B cell (primary cell): ENCODE data around the gene LMAN1. TPM values are rescaled to one million over a fixed set of nuclear protein-coding genes. Genes with fewer than 3 reads are reported as not detected.

Source experiments
- ATAC-seq: fragments of 200-7000 bp; cut with Tn5 transposase; one replicate; pipeline ENCODE4 v1.10.0; 2021; ENCODE audit warnings: low read depth, mild to moderate bottlenecking, moderate number of reproducible peaks, moderate library complexity
- CTCF ChIA-PET: fragments of 350-600 bp; sonication (Branson Sonifier 250); formaldehyde crosslinking; loops from one replicate; lab custom pipeline; 2021; ENCODE audit warnings: antibody characterized with exemption, inconsistent platforms; lab: Charles Lee
- POLR2A ChIA-PET: fragments of 350-600 bp; sonication (Branson Sonifier 250); formaldehyde crosslinking; loops from one replicate; lab custom pipeline; 2021; ENCODE audit warnings: antibody characterized with exemption; lab: Charles Lee
- DNase-seq: peaks from one replicate; pipeline ENCODE4 v3.0.0; 2013
- H2AFZ ChIP-seq: 2 replicates; pipeline ENCODE4 v1.6.1; 2012; ENCODE audit warnings: mild to moderate bottlenecking, low read depth, low read length; ENCODE audit not compliant: insufficient read depth, poor library complexity, severe bottlenecking
- H3K27ac ChIP-seq, 2 donors: 1 replicate in 1 of 2; 2 replicates in 1 of 2; pipeline ENCODE4 v1.5.1; 2012 to 2013; ENCODE audit warnings: low read length in 2 of 2, mild to moderate bottlenecking in 2 of 2, moderate library complexity in 1 of 2
- H3K27me3 ChIP-seq, 4 experiments: fragments of 200-600 bp in 1 of 4; sonication (generic) in 1 of 4; replicated peaks in 1 of 4; 1 replicate in 2 of 4; 2 replicates in 2 of 4; pipeline versions ENCODE4 v1.6.1 to v1.7.0; 2013 to 2016; ENCODE audit warnings: low read length in 3 of 4, mild to moderate bottlenecking in 2 of 4, mixed read lengths in 1 of 4, moderate library complexity in 1 of 4; ENCODE audit not compliant: insufficient read depth in 4 of 4, control insufficient read depth in 3 of 4; ENCODE audit errors: control extremely low read depth in 1 of 4
- H3K36me3 ChIP-seq, 2 experiments: replicated peaks in 1 of 2; 1 replicate in 1 of 2; 2 replicates in 1 of 2; pipeline versions ENCODE4 v1.6.1 to v1.7.1; 2013; ENCODE audit warnings: low read length in 1 of 2; ENCODE audit not compliant: insufficient read depth in 2 of 2, control insufficient read depth in 1 of 2; ENCODE audit errors: control extremely low read depth in 1 of 2, extremely low read depth in 1 of 2
- H3K4me1 ChIP-seq, 2 donors: fragments of 200-600 bp in 1 of 2; sonication (generic) in 1 of 2; 1 replicate in 1 of 2; 2 replicates in 1 of 2; pipeline versions ENCODE4 v1.5.1 to v1.6.1; 2013 to 2017; ENCODE audit warnings: low read length in 2 of 2; ENCODE audit not compliant: control insufficient read depth in 2 of 2, insufficient read depth in 2 of 2
- H3K4me2 ChIP-seq: replicated peaks from 2 replicates; pipeline ENCODE3; 2012; ENCODE audit warnings: mild to moderate bottlenecking, low read depth, low read length; ENCODE audit not compliant: poor library complexity, severe bottlenecking
- H3K4me3 ChIP-seq, 5 experiments: fragments of 200-600 bp in 1 of 5; sonication (generic) in 1 of 5; 1 replicate in 3 of 5; 2 replicates in 2 of 5; pipeline versions ENCODE4 v1.5.1 to v1.7.0; 2011 to 2016; ENCODE audit warnings: low read length in 4 of 5, mild to moderate bottlenecking in 4 of 5, low read depth in 2 of 5, control low read depth in 1 of 5, moderate library complexity in 1 of 5; ENCODE audit not compliant: insufficient read depth in 1 of 5; ENCODE audit errors: control extremely low read depth in 1 of 5, extremely low read depth in 1 of 5
- H3K79me2 ChIP-seq: fragments of 200-600 bp; sonication (generic); one replicate; pipeline ENCODE4 v1.6.0; 2016; ENCODE audit warnings: low read length; ENCODE audit not compliant: control insufficient read depth, insufficient read depth
- H3K9ac ChIP-seq: fragments of 200-600 bp; sonication (generic); 2 replicates; pipeline ENCODE4 v1.6.1; 2017; ENCODE audit warnings: mild to moderate bottlenecking, low read length, moderate library complexity
- H3K9me3 ChIP-seq, 3 donors: one replicate each; pipeline versions ENCODE4 v1.6.1 to v1.7.1; 2013; ENCODE audit warnings: low read length in 2 of 3; ENCODE audit not compliant: control insufficient read depth in 2 of 3, insufficient read depth in 1 of 3; ENCODE audit errors: control extremely low read depth in 1 of 3
- H4K20me1 ChIP-seq: 2 replicates; pipeline ENCODE4 v1.6.0; 2012; ENCODE audit warnings: mild to moderate bottlenecking, low read length; ENCODE audit not compliant: insufficient read depth, control insufficient read depth, poor library complexity, severe bottlenecking
- H3K27ac Mint-ChIP-seq: one replicate; pipeline ENCODE4 v1.8.0; 2021; ENCODE audit warnings: mixed read lengths
- H3K27me3 Mint-ChIP-seq: one replicate; pipeline ENCODE4 v1.8.0; 2021; ENCODE audit warnings: mixed read lengths
- H3K4me1 Mint-ChIP-seq: one replicate; pipeline ENCODE4 v1.8.0; 2021; ENCODE audit warnings: mixed read lengths
- H3K4me3 Mint-ChIP-seq: one replicate; pipeline ENCODE4 v1.8.0; 2021; ENCODE audit warnings: mixed read lengths
- H3K9me3 Mint-ChIP-seq: one replicate; pipeline ENCODE4 v1.8.0; 2022; ENCODE audit warnings: mixed read lengths; ENCODE audit not compliant: insufficient read depth
- EZH2 ChIP-seq: IDR thresholded peaks from 2 replicates; pipeline ENCODE4 v1.6.1; 2012; ENCODE audit warnings: borderline replicate concordance, low read depth, mild to moderate bottlenecking, moderate library complexity, low read length; ENCODE audit not compliant: insufficient read depth, poor library complexity, severe bottlenecking
- WGBS: methylation state at CpG from one replicate; pipeline ENCODE4 v1.1.5; 2013; ENCODE audit warnings: missing lambda C conversion rate; ENCODE audit not compliant: insufficient coverage; 5-methylcytosine and 5-hydroxymethylcytosine counted together
- intact Hi-C: fragments of 100-400 bp; cut with micrococcal nuclease; formaldehyde crosslinking; loops from one replicate; pipeline ENCODE4 v1.10.0; 2022
- polyA plus RNA-seq: library from polyadenylated mRNA; depleted of rRNA; stranded (reverse); fragments of >200 nt; gene quantifications from 2 replicates; pipeline ENCODE4 v1.2.3, GENCODE V29; 2012
- total RNA-seq, 2 donors: library from RNA; stranded (reverse); fragments of 120-200 nt in 1 of 2; gene quantifications; 1 replicate in 1 of 2; 2 replicates in 1 of 2; pipeline versions ENCODE4 v1.2.3 to v1.2.4, GENCODE V29; 2013 to 2022
- TF ChIP-seq, protein P1 (sequence below): fragments of 200-600 bp; IDR thresholded peaks from one replicate; pipeline ENCODE4 v1.8.0; 2022; ENCODE audit warnings: antibody characterized with exemption, mild to moderate bottlenecking

The LMAN1 gene
- total and polyA plus RNA-seq, 2 donors (not counting 1 experiment from before 2014, with no cell fraction given) = 9.2 to 41.1 TPM

- no peak for DNase-seq
- peaks cover 0 to 16% (median 7%) of the 10 kb centered on the region in 3 donors for H3K9me3 ChIP-seq
- ChIA-PET CTCF (no interaction called here), POLR2A (no interaction called here)
- H3K4me3 Mint-ChIP-seq = no peak overlapping the region
- ATAC-seq = no peak
- no peak overlapping the region for H3K4me3 ChIP-seq
- H3K36me3 ChIP-seq = peaks cover 13 to 74% of the 10 kb centered on the region in 2 experiments
- H3K27ac Mint-ChIP-seq = no peak overlapping the region
- no peak overlapping the region for H3K9ac ChIP-seq
- H3K27me3 Mint-ChIP-seq = no peaks in the 10 kb centered on the region
- no peak overlapping the region for H3K27ac ChIP-seq
- H3K4me1 ChIP-seq = no peaks in the 10 kb centered on the region
- intact Hi-C loops = no loop called here
- no CpG with 5 or more reads among the region's 2 CpGs for WGBS
- no peak overlapping the region for H3K4me2 ChIP-seq
- no peak for TF ChIP-seq EZH2
- TF ChIP-seq, protein P1, sequence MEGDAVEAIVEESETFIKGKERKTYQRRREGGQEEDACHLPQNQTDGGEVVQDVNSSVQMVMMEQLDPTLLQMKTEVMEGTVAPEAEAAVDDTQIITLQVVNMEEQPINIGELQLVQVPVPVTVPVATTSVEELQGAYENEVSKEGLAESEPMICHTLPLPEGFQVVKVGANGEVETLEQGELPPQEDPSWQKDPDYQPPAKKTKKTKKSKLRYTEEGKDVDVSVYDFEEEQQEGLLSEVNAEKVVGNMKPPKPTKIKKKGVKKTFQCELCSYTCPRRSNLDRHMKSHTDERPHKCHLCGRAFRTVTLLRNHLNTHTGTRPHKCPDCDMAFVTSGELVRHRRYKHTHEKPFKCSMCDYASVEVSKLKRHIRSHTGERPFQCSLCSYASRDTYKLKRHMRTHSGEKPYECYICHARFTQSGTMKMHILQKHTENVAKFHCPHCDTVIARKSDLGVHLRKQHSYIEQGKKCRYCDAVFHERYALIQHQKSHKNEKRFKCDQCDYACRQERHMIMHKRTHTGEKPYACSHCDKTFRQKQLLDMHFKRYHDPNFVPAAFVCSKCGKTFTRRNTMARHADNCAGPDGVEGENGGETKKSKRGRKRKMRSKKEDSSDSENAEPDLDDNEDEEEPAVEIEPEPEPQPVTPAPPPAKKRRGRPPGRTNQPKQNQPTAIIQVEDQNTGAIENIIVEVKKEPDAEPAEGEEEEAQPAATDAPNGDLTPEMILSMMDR = no peak
- peaks cover 10% of the 10 kb centered on the region for H3K9me3 Mint-ChIP-seq
- no peaks in the 10 kb centered on the region for H4K20me1 ChIP-seq
- H3K27me3 ChIP-seq = no peaks in the 10 kb centered on the region
- no peaks in the 10 kb centered on the region for H3K79me2 ChIP-seq
- no peaks in the 10 kb centered on the region for H3K4me1 Mint-ChIP-seq
- H2AFZ ChIP-seq = no peak overlapping the region
Observed at GRCh38 chr18:59343926-59344325, 15.1 kb downstream of the LMAN1 start.

DNA sequence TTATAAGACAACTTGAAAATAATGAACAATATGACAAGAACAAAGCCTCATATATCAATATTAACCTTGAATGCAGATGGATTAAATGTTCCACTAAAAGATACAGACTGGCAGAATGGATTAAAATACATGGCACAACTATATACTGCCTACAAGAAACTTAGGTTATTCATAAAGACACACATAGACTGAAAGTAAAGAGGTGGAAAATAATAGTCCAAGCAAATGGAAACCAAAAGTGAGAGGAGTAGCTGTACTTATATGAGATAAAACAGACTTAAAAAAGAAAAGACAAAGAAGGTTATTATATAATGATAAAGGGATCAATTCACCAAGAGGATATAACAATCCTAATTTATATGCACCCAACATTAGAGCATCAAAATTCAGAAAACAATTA, 18.2 kb downstream of the LMAN1 start:
- Mint-ChIP-seq H3K4me1 (no peaks in the 10 kb centered on the region), H3K27me3 (no peaks in the 10 kb centered on the region), H3K4me3 (no peak overlapping the region), H3K27ac (no peak overlapping the region), H3K9me3 (peaks cover 10% of the 10 kb centered on the region)
- DNase-seq (no peak), ATAC-seq (no peak)
- peaks cover 0 to 16% (median 7%) of the 10 kb centered on the region in 3 donors for H3K9me3 ChIP-seq
- ChIA-PET POLR2A (no interaction called here), CTCF (no interaction called here)
- peaks cover 19 to 72% of the 10 kb centered on the region in 2 experiments for H3K36me3 ChIP-seq
- H3K79me2 ChIP-seq = no peaks in the 10 kb centered on the region
- no peak overlapping the region for H3K27ac ChIP-seq
- no peak overlapping the region for H3K4me2 ChIP-seq
- intact Hi-C loops = no loop called here
- H3K4me1 ChIP-seq = no peaks in the 10 kb centered on the region
- no peak overlapping the region for H3K9ac ChIP-seq
- H3K27me3 ChIP-seq = no peaks in the 10 kb centered on the region
- H3K4me3 ChIP-seq = no peak overlapping the region
- no peak overlapping the region for H2AFZ ChIP-seq
- no peak for TF ChIP-seq EZH2
- TF ChIP-seq, protein P1 = no peak
- no peaks in the 10 kb centered on the region for H4K20me1 ChIP-seq
